Calu3 (cell line): ENCODE results near the gene MYOF. TPM values are rescaled to one million over a fixed set of nuclear protein-coding genes. Genes with fewer than 3 reads are reported as not detected.

ENCODE experiments used
- BruUV-seq: library from RNA; stranded (reverse); fragments of 400-500 nt; replicated peaks from 2 replicates; lab custom pipeline; 2021; lab: Mats Ljungman, UMichigan
- CTCF ChIA-PET: fragments of 300-600 bp; sonication (Branson Sonifier 250); formaldehyde crosslinking; loops from one replicate; lab custom pipeline; 2022; ENCODE audit warnings: antibody characterized with exemption; lab: Charles Lee
- DNase-seq: peaks from one replicate; pipeline ENCODE4 v3.0.0; 2022
- H3K27ac Mint-ChIP-seq: one replicate; pipeline ENCODE4 v1.8.0; 2022; ENCODE audit warnings: mixed read lengths; ENCODE audit not compliant: unreplicated experiment
- H3K27me3 Mint-ChIP-seq: one replicate; pipeline ENCODE4 v1.8.0; 2022; ENCODE audit warnings: mixed read lengths; ENCODE audit not compliant: unreplicated experiment
- H3K36me3 Mint-ChIP-seq: one replicate; pipeline ENCODE4 v1.8.0; 2022; ENCODE audit warnings: mild to moderate bottlenecking, moderate library complexity, mixed read lengths; ENCODE audit not compliant: insufficient read depth, unreplicated experiment
- H3K4me1 Mint-ChIP-seq: one replicate; pipeline ENCODE4 v1.8.0; 2022; ENCODE audit warnings: mild to moderate bottlenecking, low read depth, mixed read lengths; ENCODE audit not compliant: unreplicated experiment
- H3K4me3 Mint-ChIP-seq: one replicate; pipeline ENCODE4 v1.8.0; 2022; ENCODE audit warnings: mild to moderate bottlenecking, low read depth, moderate library complexity, mixed read lengths; ENCODE audit not compliant: unreplicated experiment
- H3K9me3 Mint-ChIP-seq: one replicate; pipeline ENCODE4 v1.8.0; 2022; ENCODE audit warnings: low read depth, mixed read lengths; ENCODE audit not compliant: unreplicated experiment
- intact Hi-C: fragments of 100-400 bp; cut with micrococcal nuclease; formaldehyde crosslinking; loops from one replicate; pipeline ENCODE4 v1.10.0; 2022; ENCODE audit not compliant: unreplicated experiment
- total RNA-seq: library from RNA; stranded (reverse); gene quantifications from 2 replicates; pipeline ENCODE4 v1.2.3, GENCODE V29; 2022
- TF ChIP-seq, protein P1 (sequence below): fragments of 200-600 bp; IDR thresholded peaks from one replicate; pipeline ENCODE4 v1.8.0; 2022; ENCODE audit warnings: antibody characterized with exemption; ENCODE audit not compliant: unreplicated experiment

MYOF gene
- total RNA-seq, 1 experiment from 2014 or later = 474 TPM

GRCh38 chr10:93473804-93474472 lies 8.2 kb downstream of the MYOF start:
- TF ChIP-seq, protein P1, sequence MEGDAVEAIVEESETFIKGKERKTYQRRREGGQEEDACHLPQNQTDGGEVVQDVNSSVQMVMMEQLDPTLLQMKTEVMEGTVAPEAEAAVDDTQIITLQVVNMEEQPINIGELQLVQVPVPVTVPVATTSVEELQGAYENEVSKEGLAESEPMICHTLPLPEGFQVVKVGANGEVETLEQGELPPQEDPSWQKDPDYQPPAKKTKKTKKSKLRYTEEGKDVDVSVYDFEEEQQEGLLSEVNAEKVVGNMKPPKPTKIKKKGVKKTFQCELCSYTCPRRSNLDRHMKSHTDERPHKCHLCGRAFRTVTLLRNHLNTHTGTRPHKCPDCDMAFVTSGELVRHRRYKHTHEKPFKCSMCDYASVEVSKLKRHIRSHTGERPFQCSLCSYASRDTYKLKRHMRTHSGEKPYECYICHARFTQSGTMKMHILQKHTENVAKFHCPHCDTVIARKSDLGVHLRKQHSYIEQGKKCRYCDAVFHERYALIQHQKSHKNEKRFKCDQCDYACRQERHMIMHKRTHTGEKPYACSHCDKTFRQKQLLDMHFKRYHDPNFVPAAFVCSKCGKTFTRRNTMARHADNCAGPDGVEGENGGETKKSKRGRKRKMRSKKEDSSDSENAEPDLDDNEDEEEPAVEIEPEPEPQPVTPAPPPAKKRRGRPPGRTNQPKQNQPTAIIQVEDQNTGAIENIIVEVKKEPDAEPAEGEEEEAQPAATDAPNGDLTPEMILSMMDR = no peak
- BruUV-seq = no TSS peak
- peaks cover 54% of the 10 kb centered on the region for H3K4me1 Mint-ChIP-seq
- CTCF ChIA-PET = interaction anchor here (0.5 to 1.7 kb wide), 3 partner anchors 11 to 32 kb away, joined by 3 to 4 read pairs (median 3); no protein-coding TSS in a partner anchor
- no peaks in the 10 kb centered on the region for H3K27me3 Mint-ChIP-seq
- no peaks in the 10 kb centered on the region for H3K9me3 Mint-ChIP-seq
- H3K4me3 Mint-ChIP-seq = peak overlapping the region; percentile 62
- DNase-seq = no peak
- H3K27ac Mint-ChIP-seq = peak overlapping the region; percentile 95
- intact Hi-C loops = no loop called here
- H3K36me3 Mint-ChIP-seq = peaks cover 90% of the 10 kb centered on the region

GRCh38 chr10:93473161-93473560 lies 9.0 kb downstream of the MYOF start:
- DNase-seq = no peak
- CTCF ChIA-PET = interaction anchor here (1.1 to 1.7 kb wide), 2 partner anchors 12 to 31 kb away, joined by 3 read pairs; no protein-coding TSS in a partner anchor
- Mint-ChIP-seq H3K27me3 (no peaks in the 10 kb centered on the region), H3K27ac (peak overlapping the region; percentile 95), H3K36me3 (peaks cover 90% of the 10 kb centered on the region), H3K4me3 (peak overlapping the region; percentile 62), H3K9me3 (no peaks in the 10 kb centered on the region), H3K4me1 (peaks cover 59% of the 10 kb centered on the region)
- TF ChIP-seq, protein P1 = no peak
- intact Hi-C loops = no loop called here
- BruUV-seq = no TSS peak

DNA sequence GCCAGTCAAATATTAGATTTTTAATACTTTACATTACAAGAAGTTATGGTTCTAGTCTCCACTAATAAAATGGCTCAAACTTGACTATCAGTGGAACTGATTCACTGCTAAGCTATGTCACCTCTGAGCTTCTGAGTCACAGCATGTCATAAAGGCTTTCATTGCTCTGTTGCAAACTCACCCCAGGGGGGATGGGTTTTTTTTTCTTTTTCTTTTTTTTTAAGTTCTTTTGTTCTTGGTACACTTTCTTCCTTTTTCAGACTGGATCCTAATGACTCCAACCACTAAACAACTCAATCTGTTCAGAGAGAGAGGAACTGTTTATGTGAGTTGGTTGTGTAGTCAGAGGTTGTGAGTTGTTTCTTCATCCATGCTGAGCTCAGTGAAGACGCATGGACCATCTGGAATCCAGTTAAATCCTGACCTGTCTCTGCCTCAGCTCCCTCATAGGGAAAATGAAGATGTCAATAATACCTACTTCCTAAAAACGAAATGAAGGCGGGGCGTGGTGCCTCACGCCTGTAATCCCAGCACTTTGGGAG lies 11.0 kb downstream of the MYOF start:
- Mint-ChIP-seq H3K36me3 (peaks cover 85% of the 10 kb centered on the region), H3K9me3 (no peaks in the 10 kb centered on the region), H3K27ac (peak overlapping the region; percentile 77), H3K4me1 (peaks cover 50% of the 10 kb centered on the region), H3K4me3 (peak overlapping the region; percentile 56), H3K27me3 (no peaks in the 10 kb centered on the region)
- CTCF ChIA-PET = interaction anchor here (0.7 to 1.5 kb wide), 5 partner anchors 9 to 712 kb away, joined by 3 to 10 read pairs (median 4); partner anchors contain the start of gene MYOF
- TF ChIP-seq, protein P1 = no peak
- DNase-seq = no peak
- intact Hi-C loops = no loop called here
- TSS peak; percentile 52 for BruUV-seq

DNA sequence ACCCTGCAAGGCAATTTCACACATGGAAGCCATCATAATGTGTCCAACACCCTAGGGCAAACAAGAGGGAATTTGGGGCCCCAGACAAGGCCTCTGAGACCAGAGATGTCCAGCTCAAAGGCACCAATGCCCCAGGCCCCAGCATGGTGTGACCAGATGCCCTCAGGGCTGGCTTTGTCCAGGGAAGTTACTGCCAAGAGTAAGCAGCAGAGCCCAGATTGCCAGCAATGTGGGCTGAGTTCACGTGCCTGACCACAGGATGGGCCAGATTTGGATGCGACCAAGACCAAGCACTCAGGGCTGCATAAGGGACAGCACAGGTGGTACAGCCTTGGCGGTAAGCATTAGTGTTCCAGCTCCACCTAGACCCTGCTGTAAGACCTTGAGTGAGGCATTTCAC lies 12.7 kb downstream of the MYOF start:
- H3K9me3 Mint-ChIP-seq = no peaks in the 10 kb centered on the region
- no TSS peak for BruUV-seq
- no peak overlapping the region for H3K4me3 Mint-ChIP-seq
- peaks cover 83% of the 10 kb centered on the region for H3K36me3 Mint-ChIP-seq
- TF ChIP-seq, protein P1 = no peak
- intact Hi-C loops = no loop called here
- CTCF ChIA-PET = no interaction called here
- DNase-seq = no peak
- H3K27me3 Mint-ChIP-seq = no peaks in the 10 kb centered on the region
- peaks cover 55% of the 10 kb centered on the region for H3K4me1 Mint-ChIP-seq
- peak overlapping the region; percentile 97 for H3K27ac Mint-ChIP-seq
